Measurements from ENCODE around the gene UBE2M.
"Not testable (repeated sequence)": the region's sequence is repeated elsewhere in the genome, so short reads cannot be mapped to it uniquely, and the experiment has no call there.

UBE2M gene

GRCh38 chr19:58558066-58558622 is at the start of gene UBE2M:
TSS of gene UBE2M (minus strand) at chr19:58558611. CDS start at chr19:58558381, 230 bp downstream.
- DNase-seq = no peak

DNA sequence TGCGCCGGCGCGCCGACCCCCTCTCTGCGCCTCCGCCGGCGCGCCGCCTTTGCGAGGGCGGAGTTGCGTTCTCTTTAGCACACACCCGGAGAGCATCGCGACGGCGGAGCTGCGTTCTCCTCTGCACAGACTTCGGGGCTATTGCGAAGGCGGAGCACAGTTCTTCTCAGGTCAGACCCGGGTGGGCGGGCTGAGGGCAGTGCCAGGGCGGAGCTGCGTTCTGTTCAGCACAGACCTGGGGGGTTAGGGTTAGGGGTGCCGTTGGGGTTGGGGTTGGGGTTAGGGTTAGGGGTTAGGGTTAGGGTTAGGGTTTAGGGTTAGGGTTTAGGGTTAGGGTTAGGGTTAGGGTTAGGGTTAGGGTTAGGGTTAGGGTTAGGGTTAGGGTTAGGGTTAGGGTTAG is 48.8 kb upstream of the UBE2M start:
- DNase-seq = not testable (repeated sequence)

DNA sequence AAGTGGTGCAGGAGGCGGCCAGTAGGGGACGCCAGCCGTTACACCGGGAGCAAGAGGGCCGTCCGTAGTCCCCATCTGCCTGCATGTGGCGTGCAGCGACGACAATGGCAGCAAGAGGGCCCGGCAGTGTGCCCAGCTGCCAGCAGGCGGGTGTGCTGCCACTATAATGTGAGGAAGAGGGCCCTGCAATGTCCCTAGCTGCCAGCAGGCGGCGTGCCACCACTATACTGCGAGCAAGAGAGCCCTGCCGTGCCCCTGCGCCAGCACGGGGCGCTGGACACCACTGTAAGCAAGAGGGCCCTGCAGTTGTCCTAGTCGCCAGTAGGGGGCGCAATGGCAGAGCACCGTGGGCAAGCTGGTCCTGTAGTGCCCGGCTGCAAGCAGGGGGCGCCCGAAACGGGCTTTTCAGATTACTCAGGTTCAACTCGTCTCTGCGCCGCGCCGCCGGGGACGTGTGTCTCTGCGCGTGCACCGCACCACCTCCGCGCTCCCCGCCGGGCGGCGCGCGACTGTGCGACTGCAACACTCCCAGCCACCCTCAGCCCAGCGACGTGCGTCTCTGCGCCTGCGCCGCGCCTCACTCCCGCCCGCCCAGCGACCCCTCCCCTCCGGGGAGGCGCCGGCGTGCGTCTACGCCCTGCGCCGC is 48.0 kb upstream of the UBE2M start:
- not testable (repeated sequence) for DNase-seq

DNA sequence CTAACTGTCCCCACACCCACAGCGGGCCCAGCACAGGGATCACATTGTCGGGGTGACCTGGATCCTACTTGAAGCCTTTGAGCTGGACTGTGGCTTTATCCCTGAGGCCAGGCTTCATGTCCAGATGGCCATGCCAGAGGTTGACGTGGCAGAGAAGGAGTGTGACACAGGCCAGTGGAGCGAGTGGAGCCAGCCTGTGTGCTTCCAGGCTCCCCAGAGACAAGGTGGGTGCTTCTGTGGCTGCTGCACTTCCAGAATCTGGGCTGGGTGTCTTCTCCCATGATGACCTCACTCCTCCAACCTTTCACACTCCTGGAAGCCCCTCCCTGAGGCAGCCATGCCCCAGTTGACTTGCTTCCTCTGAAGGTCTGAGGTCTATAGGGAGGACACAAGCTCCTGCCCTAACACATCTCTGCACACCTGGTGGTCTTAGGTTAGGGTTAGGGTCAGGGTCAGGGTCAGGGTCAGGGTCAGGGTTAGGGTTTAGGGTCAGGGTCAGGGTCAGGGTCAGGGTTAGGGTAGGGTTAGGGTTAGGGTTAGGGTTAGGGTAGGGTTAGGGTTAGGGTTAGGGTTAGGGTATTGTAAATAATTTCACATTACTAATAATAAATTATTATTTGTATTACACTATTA is 27.8 kb upstream of the UBE2M start:
- no peak for DNase-seq

DNA sequence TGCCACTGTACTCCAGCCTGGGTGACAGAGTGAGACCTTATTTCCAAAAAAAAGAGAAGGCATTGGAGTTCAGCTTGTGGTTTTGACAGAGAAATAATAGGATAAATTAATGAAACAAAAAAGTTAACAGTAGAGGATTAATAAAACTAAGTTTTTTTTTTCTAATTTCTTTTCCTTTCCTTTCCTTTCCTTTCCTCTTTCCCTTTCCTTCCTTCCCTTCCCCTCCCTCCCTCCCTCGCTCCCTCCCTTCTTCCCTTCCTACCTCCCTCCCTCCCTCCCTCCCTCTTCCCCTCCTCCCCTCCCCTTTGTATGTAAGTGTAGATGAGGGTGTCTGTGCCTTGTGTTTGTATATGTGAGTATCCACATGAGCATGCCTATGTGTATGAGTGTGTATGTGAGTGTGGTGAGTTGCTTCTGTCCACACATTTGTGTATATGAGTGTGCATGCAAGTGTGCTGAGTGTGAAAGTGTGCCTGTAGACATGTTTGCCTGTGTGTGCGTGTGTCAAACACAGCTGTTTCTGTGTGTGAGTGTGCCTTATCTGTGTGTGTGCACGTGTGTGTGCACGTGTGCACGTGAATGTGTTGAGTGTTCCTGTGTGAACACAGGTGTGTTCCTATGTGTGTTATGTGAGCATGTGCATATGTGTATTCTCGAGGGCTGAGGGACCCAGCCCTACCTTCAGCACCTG is 27.2 kb upstream of the UBE2M start:
- DNase-seq = no peak

- DNase-seq = no peak
Measured at GRCh38 chr19:58584498-58585441, 26.4 kb upstream of the UBE2M start.

- DNase-seq = no peak
Measured at GRCh38 chr19:58582985-58583384, 24.6 kb upstream of the UBE2M start.

DNA sequence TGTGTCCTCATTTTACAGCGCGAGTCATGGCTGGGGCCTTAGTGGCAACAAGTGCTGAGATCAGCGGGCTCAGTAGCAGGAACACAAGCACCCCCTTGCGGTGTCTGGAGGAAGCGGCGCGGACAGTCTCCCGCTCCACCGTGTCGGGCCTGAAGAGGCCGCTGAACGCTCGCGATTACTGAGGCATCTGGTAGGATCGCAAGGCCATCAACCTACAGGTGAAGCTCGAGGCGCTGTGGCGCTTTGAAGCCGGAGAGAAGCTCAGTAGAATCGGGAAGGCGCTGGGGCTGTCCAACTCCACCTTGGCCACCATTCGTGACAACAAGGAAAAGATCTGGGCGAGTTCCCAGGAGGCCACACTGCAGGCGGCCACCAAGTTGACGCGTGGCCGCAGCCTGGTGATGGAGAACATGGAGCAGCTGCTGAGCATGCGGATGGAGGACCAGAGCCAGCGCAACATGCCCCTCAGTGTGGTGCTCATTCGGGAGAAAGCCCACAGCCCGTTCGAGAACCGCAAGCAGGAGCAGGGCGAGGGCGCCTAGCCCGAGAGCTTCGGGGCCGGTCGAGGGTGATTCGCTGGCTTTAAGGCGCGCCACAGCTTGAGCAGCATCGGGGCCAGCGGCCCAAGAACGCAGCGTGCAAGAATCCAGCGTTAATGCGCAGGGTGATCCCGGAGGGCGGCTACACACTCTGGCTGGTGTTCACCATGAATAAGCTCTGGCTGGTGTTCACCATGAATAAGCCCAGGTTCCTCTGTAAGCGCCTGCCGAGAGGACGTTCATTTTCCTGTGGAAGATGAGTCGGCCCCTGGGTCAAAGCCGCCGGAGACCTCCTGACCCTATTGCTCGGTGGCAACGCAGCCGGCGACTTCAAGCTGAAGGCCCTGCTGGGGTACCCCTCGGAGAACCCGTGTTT is 23.1 kb upstream of the UBE2M start:
- DNase-seq = no peak

DNA sequence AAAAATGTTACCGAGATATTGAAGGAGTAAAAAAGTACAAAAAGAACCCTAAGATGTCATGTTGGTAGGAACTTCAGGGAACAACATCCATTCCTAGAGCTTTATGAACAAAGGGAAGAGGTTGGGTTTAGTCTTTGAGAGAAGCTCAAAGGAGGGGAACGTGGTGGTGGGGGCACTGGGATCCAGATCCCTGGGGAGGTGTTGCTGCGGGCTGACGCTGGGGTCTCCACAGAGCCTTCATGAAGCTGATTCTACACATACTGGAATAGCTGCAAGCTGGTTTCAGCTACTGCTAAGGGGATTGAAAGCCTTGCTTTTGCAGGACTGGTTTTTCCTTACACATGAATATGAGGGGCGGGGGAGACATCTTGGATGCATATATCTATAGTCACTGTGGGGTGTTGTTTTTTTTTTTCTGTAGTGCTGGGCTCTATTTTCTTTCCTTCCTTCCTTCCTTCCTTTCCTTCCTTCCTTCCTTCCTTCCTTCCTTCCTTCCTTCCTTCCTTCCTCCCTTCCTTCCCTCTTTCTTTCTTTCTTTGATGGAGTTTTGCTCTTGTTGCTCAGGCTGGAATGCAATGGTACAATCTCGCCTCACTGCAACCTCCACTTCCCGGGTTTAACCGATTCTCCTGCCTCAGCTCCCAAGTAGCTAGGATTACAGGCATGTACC is 21.2 kb upstream of the UBE2M start:
- no peak for DNase-seq

DNA sequence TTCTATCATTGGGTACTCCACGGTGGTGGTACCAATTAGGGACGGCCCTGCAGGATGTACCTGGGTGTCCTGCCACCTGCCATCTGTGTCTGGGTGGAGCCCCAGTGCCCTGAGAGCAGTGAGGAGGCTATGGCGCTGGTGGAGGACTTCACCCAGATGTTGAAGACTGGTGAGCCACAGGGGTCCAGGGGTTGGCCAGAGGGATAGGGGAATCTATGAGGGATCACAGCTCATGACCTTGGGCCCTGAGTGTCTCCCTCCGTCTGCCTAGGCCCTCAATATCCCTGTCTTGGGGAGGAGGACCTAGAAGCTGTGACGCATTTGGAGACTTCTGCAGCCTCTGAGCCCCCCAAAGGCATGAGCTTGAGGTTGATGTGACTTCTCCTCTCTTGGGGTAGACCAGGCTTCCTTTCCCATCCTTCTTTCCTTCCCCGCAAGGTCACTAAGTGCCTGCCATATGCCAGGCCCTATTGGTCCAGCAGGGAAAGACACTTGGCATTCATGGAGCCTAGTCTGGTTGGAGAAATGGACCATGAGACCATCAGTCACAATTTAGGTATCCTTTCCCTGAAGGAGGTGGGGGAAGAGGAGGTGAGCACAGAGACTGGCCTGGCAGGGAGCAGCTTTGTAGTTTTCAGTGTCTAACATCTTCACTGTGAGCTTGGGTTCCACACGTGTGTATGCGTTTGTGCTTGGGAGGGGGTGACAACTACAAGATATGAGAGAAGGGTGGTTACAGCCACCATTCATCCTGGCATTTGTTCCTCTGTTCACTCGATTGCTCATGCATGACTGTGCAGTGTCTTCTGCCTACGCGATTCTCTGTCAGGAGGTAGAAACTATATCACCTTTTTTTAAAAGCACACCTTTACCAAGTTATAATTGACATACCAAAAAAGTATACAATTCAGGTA is 19.9 kb upstream of the UBE2M start:
- DNase-seq = no peak

- not testable (repeated sequence) for DNase-seq
Measured at GRCh38 chr19:58577581-58577980, 19.2 kb upstream of the UBE2M start.

DNA sequence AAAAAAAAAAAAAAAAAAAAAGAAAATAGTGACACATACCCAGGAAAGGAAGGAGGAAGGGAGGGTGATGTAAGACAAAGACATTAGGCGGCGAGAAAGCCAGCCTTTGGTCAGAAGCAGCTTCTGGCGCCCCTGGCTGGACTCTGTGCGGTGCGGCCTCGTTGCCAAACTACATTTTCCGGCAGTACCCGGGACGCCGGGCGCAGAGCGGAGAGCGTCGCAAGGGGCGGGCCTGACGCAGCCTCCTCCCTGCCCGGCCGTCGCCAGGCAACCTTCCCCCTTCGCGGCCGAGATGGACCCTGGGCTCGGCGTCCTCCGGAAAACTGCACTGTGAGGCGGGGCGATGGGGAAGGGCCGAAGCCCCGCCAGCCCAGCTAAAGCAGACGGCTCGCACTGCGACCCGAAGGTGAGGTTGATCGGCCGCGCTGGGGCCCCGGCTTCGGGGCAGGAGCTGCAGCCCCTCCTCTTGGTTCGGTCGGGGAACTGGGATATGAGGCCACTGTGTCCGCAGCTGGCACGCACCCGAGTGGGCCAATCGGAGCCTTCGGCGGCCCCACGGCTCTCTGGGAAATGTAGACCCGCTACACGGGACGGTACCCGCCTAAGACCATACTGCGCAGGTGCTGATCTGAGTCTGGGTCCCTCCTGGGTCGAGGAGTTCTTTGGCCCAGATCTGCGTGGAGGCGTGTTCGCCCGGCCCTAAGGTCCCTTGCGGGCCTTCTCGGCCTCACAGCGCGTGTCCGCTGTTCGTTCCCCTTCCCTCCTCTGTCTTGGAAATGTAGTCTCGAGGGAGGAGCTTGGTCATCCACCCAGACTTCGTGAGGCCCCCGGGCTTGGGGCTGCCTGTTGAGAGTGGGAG is 17.0 kb upstream of the UBE2M start:
- no peak for DNase-seq

GRCh38 chr19:58573658-58574164 is 15.3 kb upstream of the UBE2M start:
- no peak for DNase-seq

- DNase-seq = no peak
Measured at GRCh38 chr19:58572818-58573657, 14.6 kb upstream of the UBE2M start, which contains the start of gene MZF1. TSS of gene MZF1 (minus strand) at chr19:58573335. CDS start at chr19:58571389, 1,946 bp downstream.

DNA sequence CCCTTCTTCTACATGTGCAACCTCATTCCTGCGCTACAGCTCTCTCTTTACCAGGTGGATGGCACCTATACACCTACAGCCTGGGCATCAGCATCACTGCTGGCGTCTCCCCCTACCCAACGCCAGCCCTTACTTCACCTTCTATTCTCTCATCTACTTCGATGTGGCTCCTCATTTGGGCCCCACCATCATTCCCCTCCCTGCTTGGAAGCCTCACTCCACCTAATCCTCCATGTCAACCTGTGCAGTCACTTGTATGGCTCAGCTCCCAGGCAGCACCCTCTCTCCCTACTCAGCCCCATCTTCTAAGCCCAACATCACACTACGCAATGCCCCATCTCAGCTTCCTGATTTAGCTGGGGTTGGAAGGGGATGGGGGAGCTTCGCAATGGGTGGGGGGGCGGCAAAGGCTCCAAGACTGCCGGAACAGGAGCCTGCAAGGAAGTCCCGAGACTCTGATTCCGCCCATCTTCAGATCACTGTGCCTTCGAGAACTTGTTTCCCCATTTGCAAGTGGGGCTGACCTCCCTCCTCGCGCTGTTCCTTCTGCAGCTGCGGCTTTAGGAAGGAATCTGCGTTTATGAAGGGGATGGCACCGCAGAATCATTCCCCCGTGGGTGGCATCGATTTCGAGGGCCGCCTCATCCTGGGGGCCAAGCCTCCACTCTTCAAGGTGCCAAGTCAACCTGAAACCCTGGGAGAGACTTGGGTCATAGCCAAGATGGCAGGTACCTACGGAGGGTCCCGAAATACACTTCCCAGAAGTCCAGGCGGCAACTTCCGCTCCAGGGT is 13.8 kb upstream of the UBE2M start:
- DNase-seq = no peak

GRCh38 chr19:58571575-58571947 is 13.2 kb upstream of the UBE2M start:
- no peak for DNase-seq
